ENCODE results near the gene PSMG3. TPM values are rescaled to one million over a fixed set of nuclear protein-coding genes. Genes with fewer than 3 reads are reported as not detected.
A peak's percentile ranks its signal among the peaks of the same experiment; 100 is the strongest.

PSMG3 gene
- total RNA-seq, 1 experiment from 2014 or later, result 33.3 TPM

DNA sequence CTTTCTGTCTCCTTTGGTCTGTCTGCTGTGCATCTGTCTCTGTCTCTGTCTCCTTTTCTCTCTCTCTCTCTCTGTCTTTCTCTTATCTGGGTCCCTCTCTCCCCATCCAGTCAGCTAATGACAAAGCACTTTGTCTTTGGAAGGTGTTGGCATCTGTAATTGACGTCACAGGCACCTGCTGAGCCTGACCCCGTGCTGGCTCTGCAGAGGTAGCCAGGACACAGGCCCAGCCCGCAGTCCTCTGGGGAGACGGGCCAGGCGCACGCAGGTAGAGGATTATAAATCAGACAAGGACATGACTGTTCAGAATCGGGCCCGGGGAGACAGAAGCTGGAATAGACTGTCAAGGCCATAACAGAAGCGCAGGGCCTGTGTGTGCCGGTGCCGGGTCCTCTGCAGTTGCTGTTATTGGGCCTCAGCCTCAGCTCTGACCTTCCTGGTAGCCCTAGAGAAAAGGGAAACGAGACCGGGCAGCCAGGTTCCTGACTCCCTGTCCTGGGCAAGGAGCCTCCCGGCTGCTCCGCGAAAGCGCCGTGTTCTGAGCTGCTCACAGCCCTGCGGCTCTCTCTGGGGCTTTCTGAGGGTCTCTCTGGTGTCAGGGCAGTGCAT lies 10.7 kb upstream of the PSMG3 start:
- ATAC-seq (no peak), DNase-seq (ENCODE audit: low spot score) (no peak)
- Mint-ChIP-seq H3K27ac (peak overlapping the region; percentile 6; the same call in 1 of the 2 replicates), H3K4me3 (no peak overlapping the region), H3K4me1 (peaks cover 40% of the 10 kb centered on the region), H3K9me3 (peaks cover 15% of the 10 kb centered on the region), H3K27me3 (ENCODE audit: low read depth) (no peaks in the 10 kb centered on the region), H3K36me3 (peaks cover 12% of the 10 kb centered on the region)
- ChIA-PET CTCF (interaction anchor here (0.7 kb wide), 1 partner anchor 479 kb away, joined by 3 read pairs; no protein-coding TSS in a partner anchor), POLR2A (interaction anchor here (0.6 kb wide), 1 partner anchor 47 kb away, joined by 4 read pairs; no protein-coding TSS in a partner anchor)
- TF ChIP-seq FOXJ3 (CRISPR knock-in tag; IDR thresholded peaks at IDR 0.05; ENCODE audit: borderline replicate concordance) (no peak), ZNF232 (CRISPR knock-in tag; IDR thresholded peaks at IDR 0.05) (no peak), ZBTB43 (CRISPR knock-in tag; IDR thresholded peaks at IDR 0.05) (no peak), ZMAT4 (CRISPR knock-in tag; IDR thresholded peaks at IDR 0.05) (no peak), HMGA2 (CRISPR knock-in tag; IDR thresholded peaks at IDR 0.05) (no peak), ZNF416 (CRISPR knock-in tag; IDR thresholded peaks at IDR 0.05) (no peak), ATF2 (CRISPR knock-in tag; IDR thresholded peaks at IDR 0.05; ENCODE audit: borderline replicate concordance, low read depth) (no peak), FOXP1 (CRISPR knock-in tag; IDR thresholded peaks at IDR 0.05; ENCODE audit: borderline replicate concordance) (no peak), ZNF219 (CRISPR knock-in tag; IDR thresholded peaks at IDR 0.05; ENCODE audit: borderline replicate concordance) (no peak), PRRX2 (CRISPR knock-in tag; IDR thresholded peaks at IDR 0.05) (no peak), JAZF1 (CRISPR knock-in tag; IDR thresholded peaks at IDR 0.05) (no peak), TEAD1 (CRISPR knock-in tag; IDR thresholded peaks at IDR 0.05) (no peak), NR3C1 (CRISPR knock-in tag; conservative IDR thresholded peaks at IDR 0.05; ENCODE audit: low read depth) (no peak), ESRRA (CRISPR knock-in tag; IDR thresholded peaks at IDR 0.05; ENCODE audit: borderline replicate concordance) (no peak), ZNF121 (CRISPR knock-in tag; IDR thresholded peaks at IDR 0.05) (no peak), NFATC4 (CRISPR knock-in tag; IDR thresholded peaks at IDR 0.05) (no peak)
- TF ChIP-seq, protein P1, sequence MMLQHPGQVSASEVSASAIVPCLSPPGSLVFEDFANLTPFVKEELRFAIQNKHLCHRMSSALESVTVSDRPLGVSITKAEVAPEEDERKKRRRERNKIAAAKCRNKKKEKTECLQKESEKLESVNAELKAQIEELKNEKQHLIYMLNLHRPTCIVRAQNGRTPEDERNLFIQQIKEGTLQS (CRISPR knock-in tag; conservative IDR thresholded peaks at IDR 0.05), result no peak
- TF ChIP-seq, protein P2, sequence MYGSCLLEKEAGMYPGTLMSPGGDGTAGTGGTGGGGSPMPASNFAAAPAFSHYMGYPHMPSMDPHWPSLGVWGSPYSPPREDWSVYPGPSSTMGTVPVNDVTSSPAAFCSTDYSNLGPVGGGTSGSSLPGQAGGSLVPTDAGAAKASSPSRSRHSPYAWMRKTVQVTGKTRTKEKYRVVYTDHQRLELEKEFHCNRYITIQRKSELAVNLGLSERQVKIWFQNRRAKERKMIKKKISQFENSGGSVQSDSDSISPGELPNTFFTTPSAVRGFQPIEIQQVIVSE (CRISPR knock-in tag; IDR thresholded peaks at IDR 0.05; ENCODE audit: borderline replicate concordance), result no peak

DNA sequence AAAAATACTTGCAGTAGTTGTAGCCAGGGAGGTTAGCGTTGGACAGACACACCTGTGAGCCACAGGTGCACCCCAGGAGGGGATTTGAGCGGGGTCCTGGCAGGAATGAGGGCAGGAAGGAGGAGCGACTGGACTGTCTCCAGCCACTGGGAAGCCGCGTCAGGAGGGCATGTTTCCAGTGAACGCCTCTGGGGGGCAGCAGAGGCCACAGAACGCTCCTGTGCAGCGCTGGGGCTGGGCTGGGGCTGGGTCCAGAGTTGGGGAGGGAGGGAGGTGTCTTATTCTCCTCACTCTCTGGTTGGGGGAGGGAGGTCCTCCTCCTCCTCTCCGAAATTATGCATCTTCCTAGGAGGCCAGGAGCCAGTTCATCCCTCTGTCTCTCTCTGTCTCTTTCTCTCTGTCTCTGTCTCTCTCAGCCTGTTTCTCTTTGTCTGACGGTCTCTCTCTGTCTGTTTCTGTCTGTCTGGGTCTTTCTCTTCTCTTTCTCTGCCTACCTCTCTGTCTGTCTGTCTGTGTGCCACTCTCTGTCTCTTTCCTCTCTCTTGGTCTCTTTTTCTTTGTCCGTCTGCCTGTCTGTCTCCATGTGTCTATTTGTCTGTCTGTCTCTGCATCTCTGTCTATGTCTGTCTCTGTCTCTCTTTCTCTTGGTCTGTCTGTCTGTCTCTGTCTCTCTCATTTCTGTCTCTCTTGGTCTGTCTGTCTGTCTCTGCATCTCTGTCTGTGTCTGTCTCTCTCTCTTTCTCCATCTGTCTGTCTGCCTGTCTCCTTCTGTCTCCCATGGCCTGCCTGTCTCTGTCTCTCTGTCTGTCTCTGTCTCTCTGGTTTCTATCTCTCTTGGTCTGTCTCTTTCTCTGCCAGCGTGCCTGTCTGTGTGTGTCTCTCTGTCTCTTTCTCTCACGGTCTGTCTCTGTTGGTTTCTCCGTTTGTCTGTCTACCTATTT lies 9.9 kb upstream of the PSMG3 start:
- ATAC-seq, result peak; percentile 92
- peaks cover 12% of the 10 kb centered on the region for H3K36me3 Mint-ChIP-seq
- DNase-seq (ENCODE audit: low spot score), result peak; percentile 94
- no peak overlapping the region for H3K4me3 Mint-ChIP-seq
- ChIA-PET CTCF (interaction anchor here (0.6 to 1.3 kb wide), 6 partner anchors 9 to 1111 kb away, joined by 3 to 5 read pairs (median 4); no protein-coding TSS in a partner anchor), POLR2A (interaction anchor here (0.6 kb wide), 1 partner anchor 48 kb away, joined by 4 read pairs; no protein-coding TSS in a partner anchor)
- H3K9me3 Mint-ChIP-seq, result peaks cover 15% of the 10 kb centered on the region
- H3K27me3 Mint-ChIP-seq (ENCODE audit: low read depth), result no peaks in the 10 kb centered on the region
- peaks cover 43% of the 10 kb centered on the region for H3K4me1 Mint-ChIP-seq
- H3K27ac Mint-ChIP-seq, result peak overlapping the region; percentile 6; the same call in 1 of the 2 replicates
- TF ChIP-seq TEAD1 (CRISPR knock-in tag; IDR thresholded peaks at IDR 0.05), result peak; percentile 21; the same call in 1 of the 2 replicates
- peak; percentile 79 for TF ChIP-seq CTCF (IDR thresholded peaks at IDR 0.05)
- no peak for TF ChIP-seq JAZF1 (CRISPR knock-in tag; IDR thresholded peaks at IDR 0.05)
- TF ChIP-seq, protein P3, sequence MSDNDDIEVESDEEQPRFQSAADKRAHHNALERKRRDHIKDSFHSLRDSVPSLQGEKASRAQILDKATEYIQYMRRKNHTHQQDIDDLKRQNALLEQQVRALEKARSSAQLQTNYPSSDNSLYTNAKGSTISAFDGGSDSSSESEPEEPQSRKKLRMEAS (CRISPR knock-in tag; IDR thresholded peaks at IDR 0.05), result no peak
- TF ChIP-seq, protein P4, sequence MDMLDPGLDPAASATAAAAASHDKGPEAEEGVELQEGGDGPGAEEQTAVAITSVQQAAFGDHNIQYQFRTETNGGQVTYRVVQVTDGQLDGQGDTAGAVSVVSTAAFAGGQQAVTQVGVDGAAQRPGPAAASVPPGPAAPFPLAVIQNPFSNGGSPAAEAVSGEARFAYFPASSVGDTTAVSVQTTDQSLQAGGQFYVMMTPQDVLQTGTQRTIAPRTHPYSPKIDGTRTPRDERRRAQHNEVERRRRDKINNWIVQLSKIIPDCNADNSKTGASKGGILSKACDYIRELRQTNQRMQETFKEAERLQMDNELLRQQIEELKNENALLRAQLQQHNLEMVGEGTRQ (CRISPR knock-in tag; IDR thresholded peaks at IDR 0.05), result no peak
- TF ChIP-seq HMGA2 (CRISPR knock-in tag; IDR thresholded peaks at IDR 0.05), result no peak
